GM18519 (cell line): Measurements from ENCODE around the gene HYAL2.
"Not testable (repeated sequence)": the region's sequence is repeated elsewhere in the genome, so short reads cannot be mapped to it uniquely, and the experiment has no call there.

Experiments used
- ATAC-seq: cut with Tn5 transposase; IDR thresholded peaks from one replicate; pipeline ENCODE4 v1.9.1; 2021; ENCODE audit warnings: mild to moderate bottlenecking, moderate library complexity; ENCODE audit not compliant: unreplicated experiment, low FRiP score

The HYAL2 gene

GRCh38 chr3:50317300-50317699 lies 5.2 kb downstream of the HYAL2 start:
- ATAC-seq, result no peak

- ATAC-seq, result no peak
Observed at GRCh38 chr3:50316657-50317242, 5.8 kb downstream of the HYAL2 start.

- ATAC-seq, result no peak
Observed at GRCh38 chr3:50314816-50315215, 7.7 kb downstream of the HYAL2 start.

GRCh38 chr3:50314342-50314741 lies 8.2 kb downstream of the HYAL2 start:
- ATAC-seq, result no peak

GRCh38 chr3:50312041-50312440 lies 10.5 kb downstream of the HYAL2 start:
- ATAC-seq, result not testable (repeated sequence)

GRCh38 chr3:50304601-50305000 lies 17.9 kb downstream of the HYAL2 start:
- no peak for ATAC-seq

GRCh38 chr3:50303013-50303815 lies 19.3 kb downstream of the HYAL2 start, which contains the start of gene HYAL1:
Gene HYAL1 (minus strand): TSS chr3:50303574. CDS start chr3:50302956, 618 bp downstream.
- no peak for ATAC-seq

- no peak for ATAC-seq
Observed at GRCh38 chr3:50302095-50303012, 20.2 kb downstream of the HYAL2 start.

GRCh38 chr3:50300681-50301254 lies 21.8 kb downstream of the HYAL2 start:
- ATAC-seq, result no peak

- no peak for ATAC-seq
Observed at GRCh38 chr3:50299929-50300680, 22.4 kb downstream of the HYAL2 start.

- ATAC-seq, result no peak
Observed at GRCh38 chr3:50299638-50299928, 23.0 kb downstream of the HYAL2 start.

- peak; percentile 71 for ATAC-seq
Observed at GRCh38 chr3:50298836-50299637, 23.5 kb downstream of the HYAL2 start, which contains the start of the genes HYAL3 and NAA80. Gene HYAL3 (minus strand): TSS chr3:50299405. CDS start chr3:50295602, 3,803 bp downstream. Gene NAA80 (minus strand): TSS chr3:50299405. CDS start chr3:50297463, 1,942 bp downstream.

- ATAC-seq, result no peak
Observed at GRCh38 chr3:50297896-50298725, 24.4 kb downstream of the HYAL2 start.

GRCh38 chr3:50297384-50297775 lies 25.2 kb downstream of the HYAL2 start:
- ATAC-seq, result no peak

- ATAC-seq, result no peak
Observed at GRCh38 chr3:50296721-50297383, 25.7 kb downstream of the HYAL2 start.

- no peak for ATAC-seq
Observed at GRCh38 chr3:50295553-50296431, 26.8 kb downstream of the HYAL2 start.
